GM23338 (cell line): ENCODE measurements around the gene PSMA7.

Experiments
- CREB1 ChIP-seq: fragments of 250-450 bp; sonication (Bioruptor Pico); IDR thresholded peaks from 2 replicates; pipeline ENCODE4 v1.5.0; 2020; ENCODE audit warnings: low read depth, mild to moderate bottlenecking, moderate library complexity
- CTCF ChIP-seq, 2 experiments: fragments of 200-600 bp in 1 of 2; sonication (generic) in 1 of 2; conservative IDR thresholded peaks; 2 replicates each; pipeline versions ENCODE4 v1.5.1 to v1.6.1; 2016 to 2017; ENCODE audit warnings: antibody characterized with exemption in 2 of 2, low read depth in 2 of 2, mild to moderate bottlenecking in 2 of 2, moderate library complexity in 1 of 2
- EZH2 ChIP-seq: fragments of 200-600 bp; sonication (generic); IDR thresholded peaks from one replicate; pipeline ENCODE4 v1.8.0; 2017; ENCODE audit warnings: antibody characterized with exemption, mild to moderate bottlenecking, low read depth; ENCODE audit not compliant: unreplicated experiment
- EZH2phosphoT487 ChIP-seq: fragments of 200-600 bp; sonication (generic); IDR thresholded peaks from one replicate; pipeline ENCODE4 v1.8.1; 2018; ENCODE audit warnings: antibody characterized with exemption; ENCODE audit not compliant: unreplicated experiment
- JUNB ChIP-seq: IDR thresholded peaks from one replicate; pipeline ENCODE4 v1.6.1; 2016; ENCODE audit warnings: antibody characterized with exemption; ENCODE audit not compliant: unreplicated experiment
- NANOG ChIP-seq: IDR thresholded peaks from 2 replicates; pipeline ENCODE4 v1.6.1; 2016; ENCODE audit warnings: antibody characterized with exemption, borderline replicate concordance
- POLR2AphosphoS5 ChIP-seq: IDR thresholded peaks from 2 replicates; pipeline ENCODE4 v1.6.1; 2016; ENCODE audit warnings: antibody characterized with exemption, low read depth
- REST ChIP-seq: IDR thresholded peaks from one replicate; pipeline ENCODE4 v1.6.1; 2018; ENCODE audit warnings: antibody characterized with exemption; ENCODE audit not compliant: unreplicated experiment
- ZNF114 ChIP-seq: fragments of 250-450 bp; sonication (Bioruptor Pico); IDR thresholded peaks from 2 replicates; pipeline ENCODE4 v1.5.0; 2020; ENCODE audit warnings: mild to moderate bottlenecking, moderate library complexity

- no peak for TF ChIP-seq CTCF (conservative IDR thresholded peaks at IDR 0.05; ENCODE audit: low read depth in 2 of 2)
- TF ChIP-seq ZNF114: no peak
- TF ChIP-seq CREB1: no peak
- TF ChIP-seq EZH2: no peak
- no peak for TF ChIP-seq JUNB
- TF ChIP-seq POLR2AphosphoS5: no peak
- TF ChIP-seq EZH2phosphoT487: no peak
- TF ChIP-seq REST: no peak
- TF ChIP-seq NANOG: no peak
Observed at GRCh38 chr20:62176866-62177265, 33.7 kb upstream of the PSMA7 start.
